ENCODE results near the gene SETMAR. TPM values are rescaled to one million over a fixed set of nuclear protein-coding genes. Genes with fewer than 3 reads are reported as not detected.

SETMAR gene
- total RNA-seq: 10.1 and 12.7 TPM in 2 replicates

DNA sequence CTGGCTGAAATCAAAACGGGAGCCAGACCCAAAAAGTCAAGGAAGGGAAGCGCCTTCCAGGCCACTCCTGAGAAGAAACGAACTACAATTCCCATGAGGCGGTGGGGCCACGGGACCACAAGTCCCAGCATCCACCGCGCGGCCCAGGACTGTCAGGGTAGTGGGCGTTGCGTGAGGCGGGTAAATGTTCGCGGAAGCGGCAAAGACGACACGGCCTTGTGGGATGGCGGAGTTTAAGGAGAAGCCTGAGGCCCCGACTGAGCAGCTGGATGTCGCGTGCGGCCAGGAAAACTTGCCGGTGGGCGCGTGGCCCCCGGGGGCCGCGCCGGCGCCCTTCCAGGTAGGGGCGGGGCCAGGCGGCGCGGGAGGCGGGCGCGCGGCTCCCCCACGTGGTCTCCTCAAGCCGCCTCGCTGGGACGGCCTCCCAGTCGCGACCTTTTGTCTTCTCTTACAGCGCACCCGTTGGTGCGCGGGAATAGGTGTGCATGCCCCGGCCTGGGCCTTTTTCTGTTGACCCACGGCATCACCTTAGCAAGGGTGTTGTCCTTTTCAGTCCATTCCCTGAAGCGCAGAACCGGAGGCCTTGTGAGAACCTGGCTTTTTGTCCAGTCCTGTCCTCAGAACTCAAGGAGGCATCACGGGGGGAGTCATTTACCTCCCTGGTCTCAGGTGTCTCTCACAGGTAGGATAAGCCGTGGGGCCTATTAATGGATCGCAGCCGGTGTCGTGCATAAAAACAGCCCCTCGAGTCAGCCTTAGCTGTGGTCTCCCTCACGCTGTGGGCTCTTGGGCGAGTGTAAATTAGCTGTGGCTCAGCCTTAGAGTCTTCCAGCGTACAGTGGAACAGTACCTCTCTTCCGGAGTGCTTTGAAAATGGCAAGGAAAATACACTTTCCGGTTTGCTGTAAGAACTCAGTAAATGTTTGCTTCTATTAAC, at the start of gene SETMAR:
Gene SETMAR, plus strand, starts transcription at position 183 of the 937 bp plus-strand sequence. Its CDS starts 2 bp downstream, at position 185.

Other genes starting within 250 kb of the SETMAR start
- gene SUMF1, start 163.9 kb downstream of the SETMAR start, total RNA-seq: 95.1 and 134 TPM in 2 replicates
- 28.9 and 47.3 TPM in 2 replicates for gene ITPR1, start 190.0 kb downstream of the SETMAR start, total RNA-seq